ENCODE data around the gene APOD.

- TF ChIP-seq, protein P1, sequence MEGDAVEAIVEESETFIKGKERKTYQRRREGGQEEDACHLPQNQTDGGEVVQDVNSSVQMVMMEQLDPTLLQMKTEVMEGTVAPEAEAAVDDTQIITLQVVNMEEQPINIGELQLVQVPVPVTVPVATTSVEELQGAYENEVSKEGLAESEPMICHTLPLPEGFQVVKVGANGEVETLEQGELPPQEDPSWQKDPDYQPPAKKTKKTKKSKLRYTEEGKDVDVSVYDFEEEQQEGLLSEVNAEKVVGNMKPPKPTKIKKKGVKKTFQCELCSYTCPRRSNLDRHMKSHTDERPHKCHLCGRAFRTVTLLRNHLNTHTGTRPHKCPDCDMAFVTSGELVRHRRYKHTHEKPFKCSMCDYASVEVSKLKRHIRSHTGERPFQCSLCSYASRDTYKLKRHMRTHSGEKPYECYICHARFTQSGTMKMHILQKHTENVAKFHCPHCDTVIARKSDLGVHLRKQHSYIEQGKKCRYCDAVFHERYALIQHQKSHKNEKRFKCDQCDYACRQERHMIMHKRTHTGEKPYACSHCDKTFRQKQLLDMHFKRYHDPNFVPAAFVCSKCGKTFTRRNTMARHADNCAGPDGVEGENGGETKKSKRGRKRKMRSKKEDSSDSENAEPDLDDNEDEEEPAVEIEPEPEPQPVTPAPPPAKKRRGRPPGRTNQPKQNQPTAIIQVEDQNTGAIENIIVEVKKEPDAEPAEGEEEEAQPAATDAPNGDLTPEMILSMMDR (IDR thresholded peaks at IDR 0.05) = no peak
- no peak for TF ChIP-seq POLR2A (IDR thresholded peaks at IDR 0.05)
Measured at GRCh38 chr3:195577645-195578177, 6.0 kb downstream of the APOD start.

Measured in vagina (tissue), 2 donors.